ENCODE measurements around the gene CPLX1. TPM values are rescaled to one million over a fixed set of nuclear protein-coding genes. Genes with fewer than 3 reads are reported as not detected.

CPLX1 gene
- total RNA-seq, 4 donors from 2014 or later: 0.34 to 3.8 (median 0.74) TPM

- TF ChIP-seq CTCF (IDR thresholded peaks at IDR 0.05; ENCODE audit: low read depth): no peak
Measured at GRCh38 chr4:813900-814299, 12.0 kb downstream of the CPLX1 start.

- no peak for TF ChIP-seq CTCF (IDR thresholded peaks at IDR 0.05; ENCODE audit: low read depth)
Measured at GRCh38 chr4:808860-809570, 16.9 kb downstream of the CPLX1 start.

GRCh38 chr4:807792-808191 is 18.1 kb downstream of the CPLX1 start:
- no peak for TF ChIP-seq CTCF (IDR thresholded peaks at IDR 0.05; ENCODE audit: low read depth)

GRCh38 chr4:804804-805203 is 21.1 kb downstream of the CPLX1 start:
- TF ChIP-seq CTCF (IDR thresholded peaks at IDR 0.05; ENCODE audit: low read depth): no peak

GRCh38 chr4:803884-804283 is 22.0 kb downstream of the CPLX1 start:
- no peak for TF ChIP-seq CTCF (IDR thresholded peaks at IDR 0.05; ENCODE audit: low read depth)

GRCh38 chr4:801436-802124 is 24.3 kb downstream of the CPLX1 start:
- no peak for TF ChIP-seq CTCF (IDR thresholded peaks at IDR 0.05; ENCODE audit: low read depth)

- TF ChIP-seq CTCF (IDR thresholded peaks at IDR 0.05; ENCODE audit: low read depth): no peak
Measured at GRCh38 chr4:797066-797465, 28.9 kb downstream of the CPLX1 start.

Measured in subcutaneous adipose tissue (tissue), 4 donors.